Stimulated activated CD8-positive, alpha-beta memory T cell treated with anti-CD3 and anti-CD28 coated beads, Interleukin-7, amount 100 ng/mL, for 24 hours (primary cell): ENCODE data around the gene TRIM66.

Experiments
- DNase-seq: peaks from one replicate; pipeline ENCODE4 v3.0.0-alpha.2; 2020; ENCODE audit warnings: low read depth

Gene TRIM66

GRCh38 chr11:8713760-8714454 lies 31.4 kb upstream of the TRIM66 start:
- DNase-seq = no peak

GRCh38 chr11:8712506-8712905 lies 30.0 kb upstream of the TRIM66 start:
- no peak for DNase-seq

DNA sequence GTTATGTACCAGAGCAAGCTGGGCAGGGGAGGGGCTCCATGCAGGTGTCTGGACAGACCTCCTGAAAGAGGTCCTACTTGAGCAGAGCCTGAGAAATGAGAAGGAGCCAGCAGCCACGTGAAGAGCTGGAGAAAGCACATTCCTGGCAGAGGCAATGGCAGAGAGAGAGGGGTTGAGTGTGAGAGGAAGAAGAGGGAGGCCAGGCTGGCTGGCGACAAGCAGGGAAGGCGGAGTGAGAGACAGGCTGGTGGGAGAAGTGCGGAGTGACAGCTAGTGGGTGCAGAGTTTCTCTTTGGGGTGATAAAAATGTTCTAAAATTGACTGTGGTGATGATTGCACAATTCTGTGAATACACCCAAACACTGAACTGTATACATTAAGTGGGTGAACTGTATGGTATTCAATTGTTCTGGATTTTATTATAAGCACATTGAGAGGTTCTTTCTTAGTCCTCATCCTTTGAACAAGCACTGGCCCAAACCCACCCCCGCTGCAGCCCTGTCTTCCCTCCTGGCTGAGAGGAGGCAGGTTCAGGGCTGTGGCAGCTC lies 29.5 kb upstream of the TRIM66 start:
- no peak for DNase-seq

DNA sequence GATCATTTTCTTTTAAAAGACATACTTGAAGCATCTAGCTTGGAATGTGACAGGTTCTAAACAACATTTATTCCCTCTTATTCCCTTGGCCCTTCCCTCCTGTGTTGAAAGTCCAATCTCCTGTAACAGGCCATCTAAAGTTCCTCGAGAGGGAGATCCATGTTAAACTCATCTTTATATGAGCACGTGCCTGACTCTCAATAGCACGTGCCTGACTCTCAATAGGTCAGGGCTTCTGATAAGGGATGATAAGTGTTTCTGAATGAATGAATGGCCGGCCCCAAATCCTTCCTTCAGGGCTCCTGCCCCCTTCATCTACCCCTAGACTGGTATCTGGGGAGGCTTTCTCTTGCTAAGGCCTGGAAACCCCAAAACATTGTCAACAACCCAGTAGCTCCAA lies 27.3 kb upstream of the TRIM66 start:
- DNase-seq = no peak

DNA sequence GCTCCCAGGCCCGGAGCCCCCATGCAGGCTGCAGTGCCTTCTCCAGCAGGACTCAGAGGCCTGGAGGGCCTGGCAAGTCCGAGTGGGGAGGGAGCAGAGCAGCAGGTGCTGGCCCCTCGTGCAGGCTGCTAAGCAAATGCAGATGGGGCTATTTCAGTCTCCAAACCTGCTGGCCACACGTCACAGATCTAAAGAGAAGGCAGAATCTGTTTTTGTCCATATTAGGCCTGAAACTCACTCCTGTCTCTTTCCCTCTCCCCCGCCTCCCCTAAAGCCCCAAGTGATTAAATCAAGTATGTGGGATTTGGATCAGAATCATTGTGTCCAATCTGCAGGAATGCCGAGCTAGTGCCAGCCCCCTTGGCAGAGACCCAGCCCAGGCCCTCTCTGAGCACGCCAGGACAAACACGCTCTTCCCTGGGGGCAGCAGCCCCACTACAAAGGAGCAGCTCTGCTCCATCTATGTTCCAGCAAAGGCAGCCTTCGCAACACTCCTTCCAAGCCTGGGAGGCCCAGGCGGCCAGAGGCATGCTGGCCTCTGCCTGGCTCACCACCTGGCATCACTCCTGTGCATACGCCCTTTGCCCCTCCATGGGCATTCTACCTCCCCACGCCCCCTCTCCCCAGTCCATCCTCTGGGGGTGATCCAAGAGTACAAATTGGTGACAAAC lies 26.7 kb upstream of the TRIM66 start:
- no peak for DNase-seq

- DNase-seq = no peak
These were observed 25.2 kb upstream of the TRIM66 start for GRCh38 chr11:8707541-8708191.

DNA sequence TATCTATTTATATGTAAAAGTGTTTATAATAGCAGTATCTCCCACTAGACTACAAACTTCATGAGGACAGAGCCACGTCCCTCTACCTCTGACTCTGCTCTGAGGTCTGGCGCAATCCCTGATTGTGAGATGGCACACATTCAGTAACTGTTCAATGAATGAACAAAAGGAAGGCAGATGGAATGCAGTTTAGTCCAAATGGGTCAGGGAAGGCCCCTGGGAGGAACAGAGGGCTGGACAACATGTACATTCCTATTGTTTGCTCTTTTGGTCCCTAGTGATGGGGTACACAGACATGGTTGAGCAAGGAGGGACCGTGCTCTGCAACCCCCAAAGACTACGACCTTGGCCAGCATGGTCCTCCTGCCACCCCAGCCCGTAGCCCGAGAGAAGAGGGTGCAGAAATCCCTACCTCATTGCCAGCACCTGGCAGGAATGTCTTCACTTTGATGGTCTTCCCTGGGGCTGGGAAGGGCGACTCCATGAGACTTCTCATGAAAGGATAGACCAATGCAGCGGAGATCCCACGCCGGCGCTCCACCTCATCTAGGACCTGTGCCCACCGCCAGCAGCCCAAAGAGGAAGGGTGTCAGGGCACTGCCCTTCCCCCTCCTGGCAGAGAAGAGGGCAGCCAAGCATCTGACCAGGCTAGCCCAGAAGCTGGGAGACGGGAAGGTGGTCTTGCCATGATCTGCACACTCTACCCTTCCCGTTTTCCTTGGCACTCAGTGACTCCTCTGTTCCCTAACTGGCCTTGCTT lies 24.4 kb upstream of the TRIM66 start:
- no peak for DNase-seq

- no peak for DNase-seq
These were observed 22.7 kb upstream of the TRIM66 start for GRCh38 chr11:8705146-8705545.

DNA sequence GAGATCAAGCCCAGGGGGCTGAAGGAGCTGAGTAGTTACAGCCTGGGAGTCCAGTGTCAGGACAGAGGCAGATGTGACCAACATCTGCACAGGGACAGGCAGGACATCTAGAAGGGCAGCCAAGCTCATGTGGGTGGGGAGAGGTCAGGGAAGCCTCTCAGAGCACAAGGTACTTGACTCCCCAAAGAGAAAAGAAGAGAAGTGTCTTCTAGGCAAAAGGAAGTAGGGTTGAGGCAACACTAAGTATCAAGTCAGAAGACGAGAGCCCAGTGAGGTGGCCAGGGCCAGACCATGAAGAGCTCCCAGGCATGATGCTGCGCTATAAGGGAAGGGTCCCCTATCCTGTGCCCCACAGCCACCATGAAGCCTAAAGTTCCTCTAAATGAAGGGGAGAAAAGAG lies 21.7 kb upstream of the TRIM66 start:
- DNase-seq = no peak

DNA sequence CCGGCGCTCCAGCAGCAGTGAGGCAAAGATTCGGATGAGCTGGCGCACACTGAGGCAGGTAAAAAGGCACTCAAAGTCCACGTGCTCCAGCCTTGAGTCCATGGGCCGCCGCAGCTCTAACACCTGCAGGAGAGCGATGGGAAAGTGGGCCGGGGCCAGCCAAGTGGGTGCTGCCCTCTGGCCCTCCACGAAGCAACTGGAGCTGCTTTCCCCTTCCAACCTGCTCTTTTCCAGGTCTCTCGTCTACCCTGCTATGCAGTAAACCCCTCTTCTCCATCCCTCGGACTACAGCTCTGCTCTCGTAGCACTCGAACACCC lies 20.1 kb upstream of the TRIM66 start:
- DNase-seq = no peak

DNA sequence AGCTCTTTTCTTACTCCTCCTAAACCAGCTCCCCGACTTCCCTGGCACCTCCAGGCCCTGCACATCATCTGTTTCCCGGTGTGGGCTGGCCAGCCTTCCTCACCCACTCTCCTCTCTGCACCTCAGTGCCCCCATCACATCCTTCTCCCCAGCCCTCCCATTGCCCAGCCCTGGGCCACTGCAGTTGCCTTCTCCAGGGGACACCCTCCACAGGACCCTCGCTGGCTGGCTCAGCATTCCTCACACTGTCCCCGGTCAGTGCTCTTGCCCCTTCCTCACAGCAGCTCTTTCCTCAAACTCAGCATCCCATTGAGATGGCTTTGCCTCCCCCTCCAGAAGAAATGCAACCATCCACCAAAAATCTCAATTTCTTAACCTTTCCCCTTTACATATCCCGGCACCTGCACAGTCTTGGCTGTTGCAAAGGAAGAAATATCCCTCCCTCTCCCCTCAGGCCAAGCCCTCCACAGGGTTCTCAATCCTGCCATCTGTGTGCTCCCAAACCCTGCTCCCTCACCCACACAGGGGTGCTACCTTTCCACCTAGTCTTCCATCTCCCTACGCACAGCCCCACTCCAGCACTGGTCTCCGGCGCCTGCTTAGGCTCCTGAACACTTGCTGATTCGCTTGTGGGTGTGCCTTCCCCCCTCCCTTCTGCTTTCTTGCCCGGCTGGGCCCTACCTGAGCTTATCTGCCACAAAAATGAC lies 19.6 kb upstream of the TRIM66 start:
- DNase-seq = no peak

DNA sequence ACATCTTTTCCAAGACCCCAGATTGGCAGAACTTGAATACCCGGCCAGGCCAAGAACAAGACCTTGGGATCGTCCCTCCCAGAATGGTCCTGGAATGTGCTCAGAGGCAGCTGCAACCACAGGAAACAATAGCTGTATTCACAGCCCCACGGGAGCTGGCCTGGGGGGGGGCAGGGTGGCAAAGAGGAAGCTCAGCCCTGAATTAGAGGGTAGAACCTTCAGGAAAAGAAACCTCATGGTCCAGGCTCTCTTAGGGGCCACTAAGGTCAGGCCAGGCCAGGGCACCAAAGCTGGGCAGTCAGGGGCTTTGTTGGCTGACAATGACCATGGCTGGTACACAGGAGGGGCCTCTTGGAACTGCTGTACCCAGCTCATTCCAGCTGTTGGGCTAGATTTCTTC lies 17.4 kb upstream of the TRIM66 start:
- DNase-seq = no peak

DNA sequence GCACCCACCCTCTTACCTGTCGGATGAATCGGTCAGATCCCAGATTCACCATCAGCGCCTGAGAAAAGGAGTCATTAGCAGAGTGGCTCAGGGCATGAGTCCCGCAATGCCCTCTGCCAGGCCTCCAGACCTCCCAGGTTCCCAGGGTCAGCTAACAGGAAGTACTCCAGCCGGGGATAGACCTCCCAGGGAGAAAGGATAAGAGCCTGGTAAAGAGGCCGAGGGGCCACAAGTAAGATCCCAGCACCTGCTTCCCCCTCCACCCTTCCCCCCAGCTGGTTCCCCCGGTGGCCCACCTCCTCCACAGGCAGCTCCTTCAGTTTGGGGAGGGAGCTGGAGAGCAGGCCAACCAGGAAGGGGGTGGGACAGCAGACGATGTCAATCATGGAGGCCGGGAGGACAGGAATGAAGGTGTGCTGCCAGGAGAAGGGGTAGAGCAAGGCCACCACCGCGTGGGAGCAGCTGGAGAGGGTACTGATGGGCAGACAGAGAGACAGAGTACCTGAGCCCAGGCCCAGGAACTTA lies 16.5 kb upstream of the TRIM66 start:
- DNase-seq = no peak

DNA sequence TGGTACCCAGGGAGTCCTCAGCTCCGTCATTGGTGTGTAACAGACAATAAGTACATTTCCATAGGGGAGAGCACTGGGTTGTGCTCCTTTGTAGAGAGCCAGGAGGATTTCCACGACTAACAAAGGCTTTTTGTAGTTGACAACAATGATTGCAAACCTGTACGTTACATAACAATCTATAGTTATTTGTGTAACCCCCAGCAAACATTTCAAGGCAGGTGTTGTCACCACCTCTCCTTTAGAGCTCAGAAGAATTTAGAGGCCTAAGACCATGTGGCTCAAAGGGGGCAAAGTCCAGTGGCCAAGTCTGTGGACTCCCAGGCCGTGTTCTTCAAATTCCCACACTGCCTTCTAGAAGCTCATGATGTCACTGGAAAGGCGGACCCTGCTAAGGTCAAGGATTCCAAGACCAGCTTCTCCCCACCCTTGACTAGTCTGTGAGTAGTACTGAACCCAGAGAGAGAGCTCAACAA lies 15.9 kb upstream of the TRIM66 start:
- no peak for DNase-seq

- DNase-seq = no peak
These were observed 14.6 kb upstream of the TRIM66 start for GRCh38 chr11:8697054-8697453.

DNA sequence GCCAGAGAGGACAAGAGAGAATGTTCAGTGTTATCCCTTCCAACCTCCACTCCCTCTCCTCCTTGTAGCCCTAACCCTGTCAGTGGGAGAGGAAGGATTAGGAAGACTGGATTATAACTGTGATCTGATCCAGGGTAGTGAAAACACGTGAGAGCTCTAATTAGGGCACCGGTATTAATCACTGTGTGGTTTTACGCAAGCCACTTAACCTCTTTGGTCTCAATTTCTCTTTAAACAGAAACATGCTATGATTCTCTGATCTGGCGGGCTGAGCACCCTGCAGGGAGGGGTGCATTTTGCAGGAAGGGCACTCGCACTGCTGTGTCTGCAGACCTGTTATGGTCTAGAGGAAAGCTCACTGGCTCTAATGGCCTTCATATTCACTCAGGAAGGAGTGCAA lies 11.7 kb upstream of the TRIM66 start:
- no peak for DNase-seq

GRCh38 chr11:8693555-8693954 lies 11.1 kb upstream of the TRIM66 start:
- DNase-seq = no peak

- DNase-seq = no peak
These were observed 10.6 kb upstream of the TRIM66 start for GRCh38 chr11:8693010-8693551.

DNA sequence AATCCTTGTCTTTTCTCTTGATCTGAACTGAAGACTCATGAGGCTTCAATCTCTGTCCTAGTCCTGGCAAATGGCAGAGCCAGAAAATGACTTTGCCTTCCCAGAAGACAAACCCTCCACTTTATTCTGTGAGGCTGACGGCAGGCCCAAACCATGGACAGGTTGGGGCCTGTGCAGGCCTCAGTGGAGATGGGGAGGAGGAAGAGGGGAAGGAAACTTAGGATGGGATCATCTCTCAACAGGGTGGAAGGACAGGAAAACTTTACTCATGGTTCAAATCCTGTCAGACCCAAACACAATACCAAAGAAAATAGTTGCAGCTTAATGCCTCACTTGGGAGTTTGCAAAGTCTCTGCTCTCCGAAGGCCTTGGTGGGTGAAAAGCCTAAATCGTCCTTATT lies 10.0 kb upstream of the TRIM66 start:
- no peak for DNase-seq

GRCh38 chr11:8691601-8692000 lies 9.1 kb upstream of the TRIM66 start:
- no peak for DNase-seq
